Measurements from ENCODE around the gene DCAF5.
"Not testable (repeated sequence)": the region's sequence is repeated elsewhere in the genome, so short reads cannot be mapped to it uniquely, and the experiment has no call there.

Gene DCAF5

DNA sequence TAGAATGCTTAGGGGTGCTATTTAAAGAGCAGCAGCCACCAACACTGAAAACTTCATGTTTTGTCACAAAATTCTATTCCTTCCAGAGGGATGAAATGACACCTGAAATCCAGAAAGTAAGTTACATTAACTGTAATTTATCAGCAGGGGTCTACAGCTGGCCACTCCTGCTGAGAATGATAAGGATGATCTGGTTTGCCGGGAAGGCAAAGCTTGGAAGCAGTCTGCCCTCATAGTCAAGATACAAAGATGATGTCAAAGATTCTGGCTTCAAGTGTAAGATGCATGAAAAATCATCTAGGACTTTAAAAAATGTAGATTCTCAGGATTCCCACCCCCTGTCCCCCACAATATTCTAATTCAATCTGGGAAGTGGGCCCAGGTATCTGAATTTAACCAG, 58.4 kb downstream of the DCAF5 start:
- DNase-seq: no peak

DNA sequence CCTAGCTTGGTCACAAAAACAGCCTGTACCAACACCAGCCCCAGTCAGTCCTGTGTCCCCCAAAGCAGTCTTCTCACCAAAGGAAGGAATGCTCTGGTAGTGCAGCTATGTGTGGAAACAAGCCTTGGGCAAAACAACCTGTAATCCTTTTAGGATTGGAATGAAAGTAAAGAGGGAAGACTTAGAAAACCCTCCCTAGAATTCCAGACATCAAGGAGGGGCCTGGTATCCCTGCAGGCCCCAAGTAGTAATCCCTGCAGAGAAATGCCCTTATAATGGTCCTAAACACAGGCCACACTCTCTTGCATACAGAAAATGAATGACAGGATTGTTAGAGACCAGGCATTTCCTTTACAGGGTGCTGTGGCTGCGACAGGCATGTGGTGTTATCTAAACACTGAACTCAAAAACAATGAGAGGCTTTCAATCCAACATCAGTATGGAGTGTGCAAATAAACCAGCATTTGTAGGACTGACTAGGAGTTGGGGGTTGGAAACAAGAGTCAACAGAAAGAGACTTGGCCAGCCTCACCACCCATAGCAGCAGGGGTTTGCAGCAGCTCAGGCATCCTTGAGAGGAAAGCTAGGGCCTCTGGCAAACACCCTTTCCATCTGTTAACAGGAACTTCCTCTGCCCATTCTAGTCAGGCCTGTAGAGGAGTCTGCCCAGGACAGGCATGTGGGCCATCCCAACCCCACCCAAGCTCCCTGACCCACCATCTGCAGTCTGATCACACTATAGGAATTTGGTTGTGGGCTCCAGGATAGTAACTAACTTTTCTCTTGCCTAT, 59.1 kb downstream of the DCAF5 start:
- DNase-seq: no peak

- DNase-seq: no peak
Observed at GRCh38 chr14:69092840-69093422, 60.0 kb downstream of the DCAF5 start.

DNA sequence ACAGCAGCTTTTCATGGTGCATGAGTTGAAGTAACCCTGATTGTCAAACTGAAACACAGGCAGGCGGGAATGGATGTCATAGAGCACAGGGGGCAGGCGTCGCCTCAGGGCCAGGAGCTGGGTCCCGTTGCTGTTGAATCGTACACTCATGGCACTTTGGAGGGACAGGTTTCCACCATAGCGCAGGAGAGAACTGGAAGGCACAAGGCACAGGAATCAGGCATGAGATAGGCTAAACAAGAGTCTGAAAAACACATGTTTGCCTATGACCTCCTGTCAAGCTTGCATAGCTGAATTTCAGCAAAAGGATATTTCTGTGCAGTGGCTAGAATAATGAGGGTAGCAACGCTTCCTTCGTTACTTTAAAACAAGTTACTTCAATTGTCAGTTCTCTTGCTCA, 61.2 kb downstream of the DCAF5 start:
- DNase-seq: no peak

DNA sequence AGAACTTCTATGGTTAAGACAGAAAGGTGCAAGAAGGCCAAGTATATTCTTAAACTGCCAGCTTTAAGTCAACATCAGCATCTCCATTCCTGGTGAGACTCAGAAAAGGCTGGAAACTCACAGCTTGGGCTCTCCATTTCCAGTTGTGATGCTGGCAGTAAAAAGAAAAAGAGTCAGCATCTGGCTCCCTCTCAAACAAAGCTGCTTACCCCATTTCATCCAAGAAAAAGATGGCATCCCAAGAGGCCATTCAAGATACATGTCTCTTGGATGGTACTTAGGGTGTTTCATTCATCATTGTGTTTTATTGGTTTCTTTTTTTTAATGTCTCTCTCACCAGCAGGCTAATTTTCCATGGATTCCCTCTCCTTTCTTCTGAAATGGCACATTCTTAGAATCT, 61.9 kb downstream of the DCAF5 start:
- no peak for DNase-seq

DNA sequence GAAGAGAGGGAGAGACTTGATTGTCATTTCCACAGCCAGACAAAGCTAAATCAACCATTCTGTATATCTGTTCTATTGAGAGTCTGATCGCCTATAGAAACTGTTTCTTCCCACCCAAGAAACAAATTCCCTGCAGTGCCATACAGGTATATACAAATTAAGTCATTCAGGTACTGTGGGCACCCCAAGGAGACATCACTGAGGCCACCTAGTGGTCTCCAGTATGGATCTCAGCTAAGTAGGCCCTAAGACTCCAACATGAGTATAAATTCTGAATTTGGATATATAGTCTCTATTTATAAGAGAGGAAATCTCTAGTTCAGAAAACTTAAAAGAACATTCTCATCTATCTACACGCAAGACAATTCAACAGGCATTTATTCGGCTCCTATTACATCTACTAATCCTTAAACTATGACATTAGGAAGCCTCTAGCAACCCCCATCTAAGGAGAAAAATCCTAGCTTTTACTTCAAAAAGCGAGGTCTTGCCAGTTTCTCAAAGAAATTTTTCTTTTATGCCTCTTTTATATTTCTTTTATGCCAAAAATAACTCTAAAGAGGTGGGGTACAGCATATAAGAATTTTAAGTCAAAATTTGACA, 62.6 kb downstream of the DCAF5 start:
- peak; percentile 53 to 56 (median 55) for DNase-seq

GRCh38 chr14:69089046-69089445, 63.9 kb downstream of the DCAF5 start:
- no peak for DNase-seq

GRCh38 chr14:69088586-69088985, 64.3 kb downstream of the DCAF5 start:
- DNase-seq: peak; percentile 30 to 72 (median 39)

DNA sequence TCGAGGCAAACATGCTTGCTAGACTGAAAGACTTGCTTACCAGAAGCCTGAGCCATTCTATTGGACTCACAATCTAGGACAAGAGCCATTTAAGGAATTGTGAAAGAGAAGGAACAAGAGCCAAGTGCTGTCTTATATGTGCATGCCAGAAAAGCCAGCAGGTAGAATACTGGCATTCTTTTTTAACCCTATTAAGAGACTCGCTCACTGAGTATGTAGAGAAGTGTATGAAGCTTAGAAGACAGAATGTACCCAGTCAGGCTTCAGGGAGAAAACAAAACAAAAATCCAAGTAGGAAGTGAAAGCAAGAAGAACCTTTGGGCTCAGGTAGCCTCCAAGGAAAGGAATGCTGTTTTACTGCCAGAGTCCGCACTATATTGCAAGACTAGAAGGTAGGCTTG, 65.9 kb downstream of the DCAF5 start:
- no peak for DNase-seq

DNA sequence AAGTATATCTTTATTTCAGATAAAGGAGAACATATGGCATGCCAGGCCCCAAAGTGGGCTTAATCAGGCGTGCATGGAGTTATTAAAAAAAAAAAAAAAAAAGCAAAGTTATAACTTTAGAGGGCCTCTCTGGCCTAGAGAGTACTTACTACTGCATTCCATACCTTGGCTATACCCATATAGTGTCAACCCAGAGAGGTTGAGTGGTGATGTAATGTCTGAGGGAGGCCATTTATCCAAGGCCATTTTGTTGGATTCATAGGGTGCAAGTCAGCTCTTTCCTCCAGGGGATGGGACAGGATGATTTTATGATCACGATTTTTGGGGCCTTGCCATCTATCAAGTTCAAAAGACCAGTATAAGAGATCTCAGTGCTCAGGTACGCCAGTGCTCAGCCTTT, 66.4 kb downstream of the DCAF5 start:
- no peak for DNase-seq

DNA sequence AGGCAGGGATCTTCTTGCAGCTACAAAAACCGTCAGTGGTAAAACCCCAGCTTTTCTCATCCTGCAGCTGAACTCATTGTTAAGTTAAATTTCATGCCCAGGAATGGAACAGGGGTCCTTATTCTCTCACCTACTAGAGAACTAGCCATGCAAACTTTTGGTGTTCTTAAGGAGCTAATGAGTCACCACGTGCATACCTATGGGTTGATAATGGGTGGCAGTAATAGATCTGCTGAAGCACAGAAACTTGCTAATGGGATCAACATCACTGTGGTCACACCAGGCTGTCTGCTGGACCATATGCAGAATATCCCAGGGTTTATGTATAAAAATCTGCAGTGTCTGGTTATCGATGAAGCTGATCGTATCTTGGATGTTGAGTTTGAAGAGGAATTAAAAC, 68.9 kb downstream of the DCAF5 start:
- DNase-seq: no peak

- DNase-seq: no peak
Observed at GRCh38 chr14:69083181-69083580, 69.7 kb downstream of the DCAF5 start.

DNA sequence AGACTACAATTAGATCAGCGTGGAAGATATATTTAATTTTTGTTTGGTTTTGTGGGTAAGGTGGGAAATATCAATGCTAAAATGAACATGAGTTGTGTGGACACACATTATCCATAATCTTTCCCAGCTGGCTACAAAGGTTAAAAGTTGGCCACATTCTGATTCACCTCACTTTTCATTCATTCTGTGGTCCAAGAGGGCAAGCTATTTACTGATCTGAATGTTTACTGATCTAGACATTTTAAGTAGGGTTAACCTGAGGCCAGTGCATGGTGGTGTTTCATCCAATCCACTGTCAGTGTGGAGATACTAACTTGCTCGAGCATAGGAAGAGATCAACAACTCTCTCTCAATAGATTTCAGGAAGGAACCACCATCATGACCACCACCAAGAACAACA, 71.6 kb downstream of the DCAF5 start:
- no peak for DNase-seq

DNA sequence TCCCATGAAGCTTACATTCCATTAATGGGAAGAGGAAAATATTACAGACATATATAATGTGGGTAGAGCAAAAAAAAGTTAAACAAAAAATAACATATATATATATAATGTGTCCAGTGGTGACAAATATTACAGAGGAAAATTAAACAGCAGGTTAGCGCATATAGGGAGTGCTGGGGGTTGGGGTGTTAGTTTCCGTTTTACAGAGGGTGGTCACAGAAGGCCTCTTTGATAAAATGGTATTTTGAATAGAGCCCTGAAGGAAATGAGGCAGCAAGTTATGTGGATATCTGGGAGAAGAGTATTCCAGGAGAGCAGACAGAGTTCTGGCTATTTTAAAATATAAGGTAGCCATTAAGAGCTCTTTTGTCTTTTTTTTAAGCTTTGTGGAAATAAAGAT, 73.2 kb downstream of the DCAF5 start:
- no peak for DNase-seq

DNA sequence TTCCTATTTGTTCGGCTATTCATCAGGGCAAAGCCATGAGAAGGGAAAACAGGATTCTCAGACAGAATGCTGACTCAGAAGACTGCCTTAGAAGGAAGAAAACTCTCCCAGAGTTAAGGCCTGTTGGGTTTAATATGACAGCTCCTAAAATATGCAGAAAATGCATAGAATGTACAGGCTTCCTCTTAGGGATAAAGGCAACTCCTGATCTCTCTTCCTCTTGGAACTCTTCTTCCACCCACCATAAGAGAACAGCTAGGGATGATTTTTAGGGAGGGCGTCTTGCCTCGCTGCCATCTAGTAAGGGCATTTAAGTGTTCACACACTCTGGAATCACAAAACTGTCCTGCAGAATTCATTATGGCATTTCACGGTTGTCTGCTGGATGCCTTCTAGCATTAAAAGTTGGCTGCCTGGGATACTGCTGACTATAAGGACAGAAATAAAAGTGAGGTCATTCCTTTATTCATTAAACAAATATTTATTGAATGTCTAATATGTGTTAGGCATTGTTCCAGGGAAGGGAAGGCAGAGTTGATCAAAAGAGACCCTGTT, 73.7 kb downstream of the DCAF5 start:
- DNase-seq: no peak

GRCh38 chr14:69077841-69078240, 75.1 kb downstream of the DCAF5 start:
- no peak for DNase-seq

- not testable (repeated sequence) for DNase-seq
Observed at GRCh38 chr14:69077185-69077584, 75.7 kb downstream of the DCAF5 start.

GRCh38 chr14:69076341-69076740, 76.6 kb downstream of the DCAF5 start:
- DNase-seq: no peak

DNA sequence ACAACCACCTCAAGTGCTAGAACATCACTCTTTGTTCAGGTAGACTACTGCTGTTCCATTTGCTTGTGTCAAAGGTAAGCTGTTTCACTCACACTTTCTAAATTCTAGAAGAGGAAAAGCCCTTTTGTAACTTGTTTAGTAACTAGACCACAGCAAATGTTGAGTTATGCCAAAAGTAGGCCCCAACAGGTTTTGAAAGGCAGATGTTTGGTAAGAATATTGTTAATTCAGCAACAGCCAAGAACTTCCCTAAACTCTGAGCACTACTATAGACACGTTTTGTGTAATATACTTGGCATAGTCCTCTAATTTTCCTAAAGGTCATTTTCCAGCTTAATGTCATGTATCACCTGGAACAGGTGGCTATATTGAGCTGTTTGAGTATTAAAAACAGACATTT, 79.0 kb downstream of the DCAF5 start:
- peak in 2 of 3 donors; percentile 14 to 15 for DNase-seq

GRCh38 chr14:69073429-69073828, 79.5 kb downstream of the DCAF5 start:
- no peak for DNase-seq

- no peak for DNase-seq
Observed at GRCh38 chr14:69072584-69072983, 80.3 kb downstream of the DCAF5 start.

DNA sequence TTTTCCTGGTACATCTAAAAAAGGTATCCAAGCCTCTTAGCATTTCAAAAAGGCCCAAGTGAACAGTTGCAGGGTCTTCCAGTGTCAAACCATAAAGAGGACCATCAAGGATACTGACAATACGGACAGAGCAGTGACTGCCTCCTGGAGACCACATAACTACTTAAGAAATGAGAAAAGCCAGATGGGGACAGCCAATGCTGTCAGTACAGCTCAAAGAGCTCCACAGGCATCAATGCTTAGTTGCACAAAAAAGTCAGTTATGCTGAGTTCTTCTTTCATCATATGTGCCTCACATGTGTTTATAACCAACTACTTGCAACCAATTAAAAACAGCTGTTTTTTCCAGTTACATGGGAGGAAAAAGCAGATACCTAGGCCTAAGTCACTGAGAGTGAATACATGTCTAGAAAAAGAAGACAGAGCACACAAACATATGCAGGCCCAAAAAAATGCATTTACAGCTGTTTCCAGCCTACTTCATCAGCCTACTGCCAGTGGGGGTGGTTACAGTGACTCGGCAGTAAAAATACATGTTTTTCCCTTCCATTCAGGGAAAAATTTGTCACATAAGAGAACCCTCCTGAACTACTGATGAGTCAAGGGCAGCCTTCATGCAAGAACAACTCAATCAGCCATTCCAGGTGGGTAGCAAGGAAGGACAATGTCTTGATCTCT, 84.0 kb downstream of the DCAF5 start:
- peak in 1 of 3 donors; percentile 28 for DNase-seq

GRCh38 chr14:69066396-69067171, 86.3 kb downstream of the DCAF5 start:
- DNase-seq: no peak

All from suppressor macrophage treated with lipopolysaccharide for 1 hour (primary cell).